Measurements from ENCODE around the gene GPSM1.
"Not testable (repeated sequence)": the region's sequence is repeated elsewhere in the genome, so short reads cannot be mapped to it uniquely, and the experiment has no call there.

GPSM1 gene

DNA sequence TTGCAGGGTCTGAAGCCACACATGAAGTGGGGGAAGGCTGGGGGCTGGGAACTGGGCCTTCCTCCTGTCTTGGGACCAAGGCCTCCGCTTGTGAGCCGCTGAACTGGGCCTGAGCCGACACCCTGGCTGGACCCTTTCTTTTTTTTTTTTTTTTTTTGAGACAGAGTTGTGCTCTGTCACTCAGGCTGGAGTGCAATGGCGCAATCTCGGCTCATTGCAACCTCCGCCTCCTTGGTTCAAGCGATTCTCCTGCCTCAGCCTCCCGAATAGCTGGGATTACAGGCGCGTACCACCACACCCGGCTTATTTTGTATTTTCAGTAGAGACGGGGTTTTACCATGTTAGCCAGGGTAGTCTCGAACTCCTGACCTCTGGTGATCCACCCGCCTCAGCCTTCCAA, 8.1 kb upstream of the GPSM1 start:
- DNase-seq: not testable (repeated sequence)

DNA sequence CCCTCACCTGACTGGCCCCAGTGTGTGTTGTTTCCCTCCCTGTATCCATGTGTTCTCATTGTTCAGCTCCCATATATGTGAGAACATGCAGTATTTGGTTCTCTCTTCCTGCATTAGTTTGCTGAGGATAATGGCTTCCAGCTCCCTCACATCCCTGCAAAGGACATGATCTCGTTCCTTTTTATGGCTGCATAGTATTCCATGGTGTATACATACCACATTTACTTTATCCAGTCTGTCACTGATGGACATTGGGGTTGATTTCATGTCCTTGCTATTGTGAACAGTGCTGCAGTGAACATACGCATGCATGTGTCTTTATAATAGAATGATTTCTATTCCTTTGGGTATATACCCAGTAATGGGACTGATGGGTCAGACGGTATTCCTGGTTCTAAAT, 7.4 kb upstream of the GPSM1 start:
- DNase-seq: not testable (repeated sequence)

DNA sequence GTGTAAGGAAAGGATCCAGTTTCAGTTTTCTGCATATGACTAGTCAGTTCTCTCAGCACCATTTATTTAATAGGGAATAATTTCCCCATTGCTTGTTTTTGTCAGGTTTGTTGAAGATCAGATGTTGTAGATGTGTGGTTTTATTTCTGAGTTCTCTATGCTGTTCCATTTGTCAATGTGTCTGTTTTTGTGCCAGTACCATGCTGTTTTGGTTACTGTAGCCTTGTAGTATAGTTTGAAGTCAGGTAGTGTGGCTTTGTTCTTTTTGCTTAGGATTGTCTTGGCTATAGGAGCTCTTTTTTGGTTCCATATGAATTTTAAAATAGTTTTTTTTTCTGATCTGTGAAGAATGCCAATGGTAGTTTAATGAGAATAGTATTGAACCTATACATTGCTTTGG, 6.4 kb upstream of the GPSM1 start:
- DNase-seq: not testable (repeated sequence)

DNA sequence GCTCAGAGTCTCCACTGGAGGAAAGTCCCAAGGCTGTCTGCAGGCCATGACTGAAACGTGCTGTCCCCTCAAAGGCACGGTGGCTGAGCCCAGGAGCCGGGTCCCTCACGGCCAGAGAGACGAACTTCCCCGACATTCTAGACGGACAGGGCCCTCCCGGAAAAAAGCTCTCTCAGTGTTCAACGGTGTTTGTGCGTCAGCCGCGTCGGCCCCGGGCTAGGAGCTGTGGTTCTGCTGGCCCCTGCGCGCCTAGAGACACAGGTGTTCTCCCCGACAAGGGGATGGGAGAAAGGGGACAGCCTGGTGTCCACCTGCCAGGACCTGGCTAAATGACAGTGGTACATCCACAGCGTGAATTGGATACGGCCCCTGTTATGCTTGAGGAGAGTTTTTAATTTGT, 5.8 kb upstream of the GPSM1 start:
- no peak for DNase-seq

DNA sequence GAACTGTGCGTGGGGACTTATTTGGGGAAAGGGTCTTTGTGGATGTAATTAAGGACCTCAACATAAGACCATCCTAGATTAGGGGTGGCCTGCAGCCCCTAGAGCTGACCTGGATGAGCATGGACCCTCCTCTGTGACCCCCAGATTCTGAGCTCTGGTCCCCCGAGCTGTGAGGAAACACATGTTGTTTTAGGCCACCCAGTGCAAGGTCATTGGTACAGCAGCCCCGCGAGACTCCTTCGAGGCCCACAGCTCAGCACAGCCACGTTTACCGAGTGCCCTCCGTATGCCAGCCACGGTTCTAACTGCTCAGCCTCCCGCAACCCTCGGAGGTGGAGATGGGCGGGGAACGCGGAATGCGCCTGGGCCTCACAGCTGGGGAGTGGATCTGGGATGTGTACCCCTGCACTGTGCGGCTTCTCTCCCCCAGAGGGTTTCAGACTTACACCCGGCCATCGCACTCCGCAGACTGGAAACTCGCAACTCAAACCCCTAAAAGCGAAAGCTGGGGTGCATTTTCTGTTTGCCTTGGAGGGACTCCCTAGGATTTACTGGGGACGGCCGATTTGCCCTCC, 4.5 kb upstream of the GPSM1 start:
- DNase-seq: no peak

DNA sequence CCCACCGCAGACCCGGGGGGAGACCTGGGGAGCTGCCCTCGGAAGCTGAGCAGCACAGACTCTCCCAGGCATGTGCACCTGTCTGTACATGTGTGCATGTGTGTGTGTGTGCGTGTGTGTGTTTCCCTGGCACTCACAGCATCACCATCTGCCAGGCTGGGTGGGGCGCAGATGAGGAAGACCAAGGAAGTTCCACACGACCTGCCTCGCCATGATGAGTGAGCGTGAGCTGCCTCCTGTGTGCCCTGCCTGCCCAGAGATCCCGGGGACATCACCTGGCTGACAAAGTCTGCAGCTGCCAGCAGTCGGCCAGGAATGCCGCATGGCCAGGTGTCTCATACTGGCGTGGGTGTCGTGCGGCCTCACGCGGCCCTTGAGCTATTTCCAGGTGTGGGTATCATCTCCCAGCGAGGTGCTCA, 4.0 kb upstream of the GPSM1 start:
- DNase-seq: no peak

DNA sequence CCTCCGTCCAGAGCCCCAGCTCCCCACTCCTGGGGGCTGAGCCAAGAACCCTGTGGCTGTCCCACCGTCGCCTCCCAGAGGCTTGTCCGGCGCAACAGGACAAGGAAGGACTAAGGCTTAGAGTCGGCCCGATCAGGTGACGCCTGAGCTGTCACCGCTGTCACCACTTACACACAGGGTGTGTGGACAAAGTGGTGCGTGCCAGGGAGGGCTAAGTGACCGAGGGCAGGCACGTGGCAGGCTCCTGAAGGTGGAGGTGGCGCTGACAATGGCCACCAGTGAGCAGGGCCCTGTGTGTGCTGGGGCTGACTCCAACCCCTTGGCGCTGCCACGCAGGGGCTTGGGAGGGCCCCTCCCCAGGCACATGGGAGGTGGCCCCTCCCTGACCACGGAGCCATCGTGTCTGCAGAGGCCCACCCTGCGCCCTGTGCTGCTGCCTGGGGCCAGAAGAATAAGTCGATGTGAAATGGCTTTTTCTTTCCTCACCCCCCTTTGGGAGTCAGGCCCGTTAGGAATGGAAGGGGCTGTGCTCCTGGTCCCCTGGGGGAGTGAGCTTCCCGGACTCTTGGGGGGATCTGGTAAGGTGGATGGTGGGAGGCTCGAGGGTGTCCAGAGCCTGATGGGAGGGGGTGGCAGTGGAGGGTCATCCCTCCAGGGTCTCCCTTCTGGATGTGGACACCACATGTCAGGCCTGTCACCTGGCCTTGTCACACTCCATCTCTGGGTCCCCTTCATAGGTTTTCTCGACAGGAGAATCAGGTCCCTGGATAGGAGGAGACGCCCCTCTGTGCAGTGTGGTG, 2.6 kb upstream of the GPSM1 start:
- no peak for DNase-seq

DNA sequence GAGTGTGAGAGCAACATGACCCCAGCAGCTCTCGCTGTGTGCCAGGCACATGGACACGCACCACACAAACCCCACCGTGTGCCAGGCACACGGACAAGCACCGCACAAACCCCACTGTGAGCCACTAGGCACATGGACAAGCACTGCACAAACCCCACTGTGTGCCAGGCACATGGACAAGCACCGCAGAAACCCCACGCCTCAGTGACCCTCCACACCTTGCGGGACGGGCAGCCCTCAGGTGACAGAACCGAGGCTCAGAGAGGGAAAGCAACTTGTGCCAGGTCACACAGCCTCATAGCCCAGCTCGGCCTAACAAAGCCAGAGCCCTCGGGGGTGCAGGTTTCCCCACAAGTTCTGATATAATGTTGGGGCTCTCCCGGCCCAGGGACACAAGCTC, 2.0 kb upstream of the GPSM1 start:
- no peak for DNase-seq

DNA sequence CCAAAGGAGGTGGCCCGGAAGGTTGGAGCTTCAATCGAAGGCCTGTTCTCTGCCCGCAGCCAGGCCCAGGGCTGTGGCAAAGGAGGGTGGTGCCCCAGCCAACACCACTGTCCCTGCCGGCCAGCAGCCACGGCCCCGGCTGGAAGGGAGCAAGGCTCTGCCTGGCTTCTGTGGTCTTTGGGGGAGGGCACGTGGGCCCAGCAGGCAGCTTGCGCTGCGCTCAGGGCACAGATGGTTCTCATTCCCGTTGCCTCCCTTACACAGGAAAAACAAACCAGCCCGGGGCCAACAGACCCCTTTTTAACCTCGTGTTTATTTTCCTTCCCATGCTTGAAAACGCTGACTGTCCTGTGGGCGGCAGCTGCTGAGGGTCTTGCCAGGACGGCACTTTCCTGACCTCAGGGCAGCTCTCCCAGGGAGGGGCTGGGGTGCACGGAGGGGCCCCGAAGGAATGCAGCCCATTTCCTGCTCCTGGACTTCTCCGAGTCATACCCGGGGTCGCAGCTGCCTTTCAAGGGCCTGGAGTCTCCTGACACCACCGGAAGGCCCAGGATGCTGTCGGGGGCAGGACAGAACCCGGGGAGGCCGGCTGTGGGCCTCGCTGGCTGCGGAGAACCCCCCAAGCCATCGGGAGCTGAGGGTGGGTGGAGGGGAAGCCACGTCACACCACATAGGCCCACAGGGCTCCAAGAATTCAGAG, 1.1 kb upstream of the GPSM1 start:
- no peak for DNase-seq

DNA sequence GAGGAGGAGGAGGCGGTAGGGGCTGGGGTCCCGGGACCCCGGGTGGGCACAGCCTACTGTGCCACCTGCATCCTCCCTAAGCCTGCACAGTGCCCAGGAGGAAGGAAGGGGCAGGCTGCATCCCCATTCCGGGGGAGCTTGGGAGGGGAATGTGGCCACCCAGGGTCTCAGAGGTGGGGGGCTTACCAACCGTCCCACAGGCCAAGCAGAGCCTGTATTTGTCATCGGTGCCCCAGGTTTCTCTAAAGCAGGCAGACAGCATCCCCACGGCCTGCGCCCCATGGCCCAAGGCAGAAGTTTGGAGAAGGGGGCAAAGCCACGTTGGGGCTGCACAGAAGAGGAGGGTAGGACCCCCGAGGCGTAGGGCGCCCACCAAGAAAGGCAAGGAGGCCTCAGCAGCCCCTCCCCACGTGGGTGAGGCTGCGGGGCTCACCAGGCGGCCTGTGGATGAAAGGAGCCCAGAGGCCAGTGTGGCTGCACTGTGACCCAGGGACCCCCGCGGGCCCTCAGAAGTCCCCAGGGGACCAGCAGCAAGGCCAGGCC, 507 bp upstream of the GPSM1 start:
- DNase-seq: no peak

DNA sequence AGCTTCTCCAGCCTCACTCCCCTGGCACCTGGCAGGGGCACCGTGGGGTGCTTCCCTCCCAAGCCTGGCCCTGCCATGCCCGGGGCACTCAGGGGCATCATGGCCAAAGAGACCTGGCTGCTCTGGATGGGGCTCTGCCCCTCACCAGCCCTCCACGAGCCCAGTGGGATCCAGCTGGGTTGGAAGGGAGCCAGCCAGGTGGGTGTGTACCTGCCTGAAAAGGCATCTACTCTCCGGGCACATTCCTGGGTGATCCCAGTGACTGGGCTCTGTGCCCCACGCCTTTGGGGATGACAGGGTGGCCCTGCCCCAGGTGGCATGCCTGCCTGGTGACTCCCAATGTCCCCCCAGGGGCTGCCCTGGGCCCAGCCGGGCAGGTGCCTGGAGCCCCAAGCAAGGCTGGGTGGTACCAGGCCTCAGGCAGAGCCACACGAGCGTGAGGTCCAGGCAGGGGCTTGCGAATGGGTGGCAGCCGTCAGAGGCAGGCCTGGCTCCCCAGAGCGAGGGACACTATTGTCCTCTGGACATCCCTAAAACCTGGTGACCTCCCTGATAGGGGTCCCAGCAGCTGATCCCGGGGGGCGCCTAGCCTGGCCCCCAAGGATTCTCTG, 777 bp downstream of the GPSM1 start:
- DNase-seq: no peak

DNA sequence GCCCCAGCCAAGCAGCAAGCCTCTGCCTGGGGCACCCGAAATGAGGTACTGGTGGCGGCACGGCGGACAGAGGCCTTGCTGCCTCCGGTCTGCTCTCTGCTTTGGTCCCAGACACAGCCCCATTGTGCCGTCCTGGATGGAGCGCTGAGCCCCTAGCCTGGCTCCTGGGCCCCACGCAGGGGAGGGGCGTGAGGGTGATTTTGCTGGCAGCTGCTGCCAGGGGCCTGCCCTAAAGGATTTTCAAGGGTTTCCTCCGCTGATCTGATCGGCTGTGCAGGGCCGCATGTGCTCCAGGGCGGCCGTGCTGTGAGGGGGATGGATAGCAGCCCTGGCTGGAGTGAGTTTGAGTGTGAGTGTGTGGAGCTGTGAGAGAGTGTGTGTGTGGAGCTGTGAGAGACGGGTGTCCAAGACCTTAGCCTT, 1.3 kb downstream of the GPSM1 start:
- no peak for DNase-seq

DNA sequence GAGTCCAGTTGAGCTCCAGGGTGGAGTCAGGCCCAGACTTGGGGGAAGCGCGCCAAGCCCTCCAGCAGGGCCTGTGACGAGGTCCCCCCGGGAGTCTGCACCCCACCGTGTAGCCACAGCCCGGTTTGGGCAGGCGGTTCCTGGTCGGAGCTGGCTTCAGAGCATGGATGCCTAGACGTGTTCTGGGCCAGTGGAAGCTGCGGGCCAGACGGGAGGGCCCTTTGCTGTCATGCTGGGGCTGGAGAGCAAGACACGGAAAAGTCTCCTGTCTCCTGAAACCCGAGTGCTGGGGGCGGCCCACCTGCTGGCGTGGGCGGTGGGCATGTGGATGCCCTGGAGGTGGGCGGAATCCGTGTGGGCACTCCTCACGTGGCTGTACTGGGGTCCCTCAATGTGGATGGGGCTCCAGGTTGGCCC, 1.9 kb downstream of the GPSM1 start:
- no peak for DNase-seq

DNA sequence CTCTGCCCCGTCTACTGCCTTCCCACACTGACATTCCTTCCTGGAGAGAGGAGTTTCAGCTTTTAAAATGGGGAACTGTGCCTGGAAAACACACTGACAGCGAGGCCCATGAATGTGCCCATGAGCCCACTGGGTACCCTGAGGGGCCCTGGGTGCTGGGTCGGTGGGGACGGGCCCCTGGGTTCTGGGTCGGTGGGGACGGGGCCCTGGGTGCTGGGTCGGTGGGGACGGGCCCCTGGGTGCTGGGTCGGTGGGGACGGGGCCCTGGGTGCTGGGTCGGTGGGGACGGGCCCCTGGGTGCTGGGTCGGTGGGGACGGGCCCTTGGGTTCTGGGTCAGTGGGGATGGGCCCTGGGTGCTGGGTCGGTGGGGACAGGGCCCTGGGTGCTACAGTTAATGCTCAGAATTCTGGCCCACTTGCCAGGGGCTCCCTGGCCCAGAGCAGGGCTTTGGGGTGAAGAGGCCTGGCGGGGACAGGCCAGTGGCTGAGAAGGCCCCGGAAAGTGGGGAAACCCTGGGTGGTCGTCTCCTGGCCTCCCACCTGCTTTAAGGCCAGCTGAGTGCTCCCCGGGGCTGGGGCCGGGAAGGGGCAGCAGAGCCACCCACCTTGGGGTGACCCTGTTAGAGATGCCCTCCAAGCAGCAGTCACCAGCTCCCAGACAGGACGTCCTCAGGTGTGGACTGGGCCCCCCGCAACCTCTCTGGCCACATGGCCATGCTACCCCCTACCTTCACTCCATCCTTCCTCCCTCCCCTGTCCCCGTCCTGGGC, 2.5 kb downstream of the GPSM1 start:
- DNase-seq: no peak

DNA sequence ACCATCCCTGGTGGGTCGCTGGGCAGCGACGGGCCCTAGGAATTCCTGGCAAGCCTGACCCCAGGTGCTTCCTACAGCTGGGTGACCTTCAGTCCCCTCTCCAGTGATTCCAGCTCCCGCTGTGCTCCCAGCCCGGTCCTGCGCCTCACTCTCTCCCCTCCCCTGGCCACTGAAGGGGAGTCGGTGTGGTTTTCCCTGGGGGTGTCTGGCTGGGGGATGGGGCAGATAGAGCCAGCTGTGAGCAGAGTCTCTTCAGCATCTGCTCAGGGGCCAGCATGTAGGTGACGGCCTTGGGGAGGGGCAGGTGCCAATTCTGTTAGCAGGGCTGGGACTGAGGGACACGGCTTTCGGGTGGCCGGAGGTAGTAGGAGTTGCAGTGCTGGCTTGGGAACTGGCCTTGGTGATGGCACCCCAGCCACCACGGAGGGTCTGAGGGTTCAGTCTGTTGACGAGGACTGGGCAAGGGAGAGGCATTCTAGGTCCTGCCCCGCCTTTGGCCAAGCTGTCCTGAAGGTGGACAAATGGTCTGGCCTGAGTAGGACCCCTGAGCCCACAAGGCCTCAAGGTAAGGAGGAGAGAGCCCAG, 3.2 kb downstream of the GPSM1 start:
- no peak for DNase-seq

DNA sequence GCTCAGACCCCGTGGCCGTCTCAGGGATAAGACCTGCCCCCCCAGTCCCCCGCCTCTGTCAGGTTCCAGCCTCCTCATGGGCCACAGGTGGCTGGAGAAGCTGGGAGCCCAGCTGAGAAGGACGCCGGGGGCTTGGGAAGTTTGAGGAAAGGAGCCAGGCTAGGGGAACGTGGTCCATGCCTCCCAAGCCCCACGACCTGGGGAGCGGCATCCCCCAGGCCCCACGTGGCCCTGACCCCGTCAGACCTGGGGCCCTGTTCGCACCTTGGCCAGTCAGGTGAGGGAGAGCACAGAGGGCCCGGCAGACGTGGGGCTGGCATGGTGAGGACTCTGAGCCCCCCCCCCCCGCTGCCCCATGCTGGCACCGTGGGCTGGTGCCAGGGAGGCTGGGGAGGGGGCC, 3.7 kb downstream of the GPSM1 start:
- DNase-seq: no peak

DNA sequence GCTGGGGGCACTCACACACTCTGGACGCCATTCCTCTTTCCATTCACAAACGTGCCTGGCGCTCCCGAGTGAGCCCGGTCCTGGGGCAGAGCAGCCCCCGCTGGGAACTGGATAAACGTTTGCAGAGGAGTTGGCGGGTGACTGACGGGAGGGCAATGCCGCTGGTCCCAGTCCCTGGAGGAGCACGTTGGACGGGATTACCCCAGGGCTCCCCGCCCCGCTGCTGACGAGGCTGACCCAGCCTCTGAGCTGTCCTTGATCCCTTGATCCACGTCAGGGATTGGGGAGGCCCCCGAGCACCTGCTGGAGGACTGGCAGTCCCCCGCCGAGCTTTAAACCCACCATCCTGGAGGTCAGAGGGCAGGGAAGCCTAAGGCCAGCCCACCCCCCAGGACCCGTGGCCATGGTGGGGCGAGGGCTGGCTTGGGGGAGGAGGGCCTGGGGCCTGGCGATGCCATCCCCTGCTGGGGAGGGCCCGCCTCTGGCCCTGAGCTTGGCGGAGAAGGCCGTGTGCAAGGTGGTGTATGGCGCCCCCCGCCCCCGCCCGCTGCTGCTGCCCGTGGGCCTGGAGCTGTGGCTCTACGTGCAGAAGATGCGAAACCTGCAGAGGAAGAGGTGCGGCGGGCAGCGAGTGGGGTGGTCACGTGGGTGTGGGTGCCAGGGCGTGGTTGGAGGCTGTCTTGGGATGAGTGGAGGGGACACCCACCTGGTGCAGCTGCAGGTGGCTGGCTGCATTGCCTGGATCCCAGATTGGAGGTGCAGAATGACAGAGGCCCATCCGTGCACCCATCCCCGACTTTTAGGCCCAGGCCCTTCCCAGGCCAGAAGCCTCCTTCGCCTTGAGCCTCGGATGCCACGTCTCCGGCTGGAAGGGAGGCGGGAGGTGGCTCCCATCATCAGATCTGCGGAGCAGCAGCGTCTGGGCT, 4.5 kb downstream of the GPSM1 start:
- no peak for DNase-seq

DNA sequence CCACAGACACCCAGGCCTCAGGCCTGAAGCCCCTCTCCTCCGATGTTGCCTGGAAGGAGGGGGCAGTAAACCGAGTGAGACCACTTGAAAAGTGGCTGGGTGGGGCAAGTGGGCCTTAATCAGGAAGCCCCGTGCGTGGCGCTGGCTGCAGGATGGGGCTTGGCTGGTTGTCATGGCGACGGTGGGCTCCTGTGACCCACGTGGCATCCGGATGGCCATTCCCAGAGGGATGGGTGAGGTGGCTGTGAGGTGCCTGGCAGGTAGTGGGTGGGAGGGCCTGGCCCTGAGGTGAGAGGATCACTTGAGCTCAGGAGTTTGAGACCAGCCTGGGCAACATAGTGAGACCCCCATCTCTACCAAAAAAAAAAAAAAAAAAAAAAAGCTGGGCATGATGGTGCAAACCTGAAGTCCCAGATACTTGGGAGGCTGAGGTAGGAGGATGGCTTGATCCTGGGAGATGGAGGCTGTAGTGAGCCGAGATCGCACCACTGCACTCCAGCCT, 5.2 kb downstream of the GPSM1 start:
- DNase-seq: no peak

DNA sequence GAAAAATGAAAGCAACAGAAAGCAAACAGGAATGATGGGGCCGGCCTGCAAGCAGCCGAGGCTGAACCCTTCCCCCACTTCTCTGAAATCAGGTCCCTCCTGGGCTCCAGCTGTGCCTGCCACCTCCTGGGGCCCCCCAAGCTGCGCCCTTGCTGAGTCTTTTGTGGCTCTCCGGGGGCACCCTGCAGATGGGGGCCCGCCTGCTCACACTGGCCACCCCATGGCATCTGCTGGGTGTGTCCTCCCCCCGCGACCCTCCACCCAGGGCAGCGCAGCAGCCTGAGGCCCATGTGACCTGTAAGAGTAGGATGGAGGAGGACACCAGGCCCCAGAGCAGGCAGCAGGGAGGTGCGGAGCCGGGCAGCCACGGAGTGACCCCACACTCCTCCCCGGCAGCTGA, 5.7 kb downstream of the GPSM1 start:
- no peak for DNase-seq

DNA sequence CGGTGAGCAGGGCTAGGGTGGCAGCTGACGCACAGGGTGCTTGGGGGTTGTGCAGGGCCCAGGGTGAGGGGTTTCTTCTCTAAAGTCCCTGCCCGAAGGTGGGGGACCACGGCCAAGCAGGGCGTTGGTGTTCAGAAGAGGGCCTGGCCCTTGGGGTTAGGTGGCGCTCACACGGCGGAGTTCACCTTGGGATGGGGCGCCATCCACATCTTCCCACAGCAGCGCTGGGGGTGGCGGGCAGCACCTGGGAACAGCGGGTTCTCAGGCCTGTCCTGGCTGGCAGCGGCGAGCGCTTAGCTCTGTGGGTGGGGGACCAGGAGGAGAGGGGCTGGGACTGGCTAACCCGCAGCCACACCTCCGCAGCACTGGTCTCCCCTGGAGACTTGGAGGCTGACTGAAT, 6.1 kb downstream of the GPSM1 start:
- DNase-seq: no peak

DNA sequence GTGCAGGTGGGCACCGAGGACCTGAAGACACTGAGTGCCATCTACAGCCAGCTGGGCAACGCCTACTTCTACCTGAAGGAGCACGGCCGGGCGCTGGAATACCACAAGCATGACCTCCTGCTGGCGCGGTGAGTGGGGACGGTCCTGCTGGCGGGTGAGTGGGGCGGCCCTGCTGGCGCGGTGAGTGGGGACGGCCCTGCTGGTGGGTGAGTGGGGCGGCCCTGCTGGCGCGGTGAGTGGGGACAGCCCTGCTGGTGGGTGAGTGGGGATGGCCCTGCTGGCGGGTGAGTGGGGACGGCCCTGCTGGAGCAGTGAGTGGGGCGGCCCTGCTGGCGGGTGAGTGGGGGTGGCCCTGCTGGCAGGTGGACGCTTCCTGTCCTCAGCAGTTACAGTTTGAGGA, 7.2 kb downstream of the GPSM1 start:
- no peak for DNase-seq

Data from activated CD4-positive, CD25-positive, alpha-beta regulatory T cell treated with anti-CD3 and anti-CD28 coated beads, Interleukin-2, amount 50 U/mL, for 72 hours (primary cell).